ENCODE results near the gene MYEOV. TPM values are rescaled to one million over a fixed set of nuclear protein-coding genes. Genes with fewer than 3 reads are reported as not detected.

Gene MYEOV
- total RNA-seq, 4 donors from 2014 or later, result 0.35 to 1.4 TPM; not detected in 2

DNA sequence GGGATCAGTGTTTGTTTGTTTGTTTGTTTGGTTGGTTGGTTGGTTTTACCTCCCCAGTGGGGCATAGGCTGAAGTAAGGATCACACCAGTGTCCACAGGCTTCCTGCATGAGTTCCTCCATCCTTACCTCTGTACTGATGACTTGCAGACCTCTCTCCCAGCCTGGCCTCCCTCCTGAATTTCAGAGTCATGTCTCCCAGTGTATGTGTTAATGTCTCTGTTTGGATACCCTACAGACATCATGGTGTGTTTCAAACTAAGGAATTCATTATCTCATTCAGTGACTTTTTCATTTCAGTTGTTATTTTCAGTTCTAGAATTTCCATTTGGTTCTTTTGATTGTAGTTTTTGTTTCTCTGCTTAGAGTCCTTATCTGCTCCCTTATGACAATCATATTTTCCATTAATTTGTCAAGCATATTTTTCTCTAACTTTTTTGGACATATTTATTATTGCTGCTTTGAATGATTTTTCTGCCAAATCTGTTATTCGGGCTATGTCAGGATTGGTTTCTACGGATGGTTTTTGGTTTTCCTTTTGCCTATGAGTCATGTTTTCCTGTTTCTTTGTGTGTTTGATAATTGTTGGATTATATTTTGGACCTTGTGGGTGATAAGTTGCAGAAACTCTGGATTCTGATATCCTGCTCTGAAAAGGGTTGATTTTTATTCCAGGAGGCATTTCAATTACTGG, 23.6 kb downstream of the MYEOV start:
- H3K9me3 ChIP-seq, result no peaks in the 10 kb centered on the region
- no peaks in the 10 kb centered on the region for H3K36me3 ChIP-seq
- intact Hi-C loops (cut with DNase I; ENCODE audit: low total_unique reads), result no loop called here
- no peak for DNase-seq
- H3K27me3 ChIP-seq, result no peaks in the 10 kb centered on the region
- H3K4me1 ChIP-seq, result no peaks in the 10 kb centered on the region
- no peak overlapping the region for H3K4me3 ChIP-seq
- H3K27ac ChIP-seq, result no peak overlapping the region
- TF ChIP-seq, protein P1, sequence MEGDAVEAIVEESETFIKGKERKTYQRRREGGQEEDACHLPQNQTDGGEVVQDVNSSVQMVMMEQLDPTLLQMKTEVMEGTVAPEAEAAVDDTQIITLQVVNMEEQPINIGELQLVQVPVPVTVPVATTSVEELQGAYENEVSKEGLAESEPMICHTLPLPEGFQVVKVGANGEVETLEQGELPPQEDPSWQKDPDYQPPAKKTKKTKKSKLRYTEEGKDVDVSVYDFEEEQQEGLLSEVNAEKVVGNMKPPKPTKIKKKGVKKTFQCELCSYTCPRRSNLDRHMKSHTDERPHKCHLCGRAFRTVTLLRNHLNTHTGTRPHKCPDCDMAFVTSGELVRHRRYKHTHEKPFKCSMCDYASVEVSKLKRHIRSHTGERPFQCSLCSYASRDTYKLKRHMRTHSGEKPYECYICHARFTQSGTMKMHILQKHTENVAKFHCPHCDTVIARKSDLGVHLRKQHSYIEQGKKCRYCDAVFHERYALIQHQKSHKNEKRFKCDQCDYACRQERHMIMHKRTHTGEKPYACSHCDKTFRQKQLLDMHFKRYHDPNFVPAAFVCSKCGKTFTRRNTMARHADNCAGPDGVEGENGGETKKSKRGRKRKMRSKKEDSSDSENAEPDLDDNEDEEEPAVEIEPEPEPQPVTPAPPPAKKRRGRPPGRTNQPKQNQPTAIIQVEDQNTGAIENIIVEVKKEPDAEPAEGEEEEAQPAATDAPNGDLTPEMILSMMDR (IDR thresholded peaks at IDR 0.05), result no peak
- no peak for TF ChIP-seq POLR2A (IDR thresholded peaks at IDR 0.05)

DNA sequence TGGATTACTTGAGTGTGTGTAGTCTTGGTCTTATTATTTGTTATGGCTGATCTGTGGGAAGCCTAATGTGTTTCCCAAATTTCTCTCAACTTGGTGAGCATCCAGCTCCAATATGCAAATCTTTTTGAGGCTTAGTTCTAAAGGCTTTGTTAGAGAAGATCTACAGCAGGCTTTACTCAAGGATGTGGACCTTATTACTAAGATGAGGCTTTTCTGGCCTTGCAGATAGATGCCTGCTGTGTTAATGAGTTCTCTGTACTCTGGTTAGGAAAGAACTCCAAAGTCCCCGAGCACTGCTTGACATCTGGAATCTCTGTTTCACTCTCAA, 24.1 kb downstream of the MYEOV start:
- DNase-seq, result no peak
- no peaks in the 10 kb centered on the region for H3K9me3 ChIP-seq
- H3K36me3 ChIP-seq, result no peaks in the 10 kb centered on the region
- TF ChIP-seq, protein P1 (IDR thresholded peaks at IDR 0.05), result no peak
- TF ChIP-seq POLR2A (IDR thresholded peaks at IDR 0.05), result no peak
- H3K4me1 ChIP-seq, result no peaks in the 10 kb centered on the region
- H3K27ac ChIP-seq, result no peak overlapping the region
- H3K4me3 ChIP-seq, result no peak overlapping the region
- intact Hi-C loops (cut with DNase I; ENCODE audit: low total_unique reads), result no loop called here
- H3K27me3 ChIP-seq, result no peaks in the 10 kb centered on the region

DNA sequence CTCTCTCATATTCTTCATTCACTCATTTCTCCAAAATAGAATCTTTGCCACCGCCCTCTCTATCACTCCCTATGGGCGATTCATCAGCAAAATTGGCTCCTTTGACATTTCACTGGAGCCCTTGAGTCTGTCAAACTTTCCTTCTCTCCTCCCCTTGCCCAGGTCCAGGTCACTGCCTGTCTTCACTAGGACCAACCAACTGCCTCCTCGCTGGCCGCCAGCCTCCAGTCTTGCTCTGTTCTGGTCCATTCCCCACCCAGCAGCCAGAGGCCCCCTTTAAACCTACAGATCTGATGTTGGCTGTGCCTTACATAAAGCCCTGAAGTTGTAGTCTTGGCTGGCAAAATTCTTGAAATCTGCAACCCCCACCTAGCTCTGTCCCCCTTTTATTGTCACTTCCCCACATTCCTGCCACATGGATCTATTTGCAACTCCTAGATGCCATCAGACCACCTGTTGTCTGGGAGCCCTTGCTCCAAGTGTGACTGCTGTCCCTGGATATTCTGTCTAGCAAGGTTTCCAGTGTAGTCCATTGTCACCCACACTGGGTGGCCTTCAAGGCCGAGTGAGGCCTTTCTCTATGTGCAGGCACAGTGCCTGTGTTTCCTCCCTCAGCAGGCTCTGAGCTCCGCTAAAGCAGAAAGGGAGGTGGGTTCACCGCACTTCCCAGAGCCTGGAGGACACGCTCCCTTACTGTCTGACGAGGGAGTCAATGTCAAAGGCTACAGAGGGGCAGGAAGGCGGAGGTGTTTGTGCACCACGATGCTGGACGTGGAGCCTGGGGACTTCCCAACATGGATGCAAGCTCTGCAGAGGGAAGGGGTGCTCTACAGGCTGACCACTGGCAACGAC, 25.5 kb downstream of the MYEOV start:
- H3K4me1 ChIP-seq, result no peaks in the 10 kb centered on the region
- no peaks in the 10 kb centered on the region for H3K27me3 ChIP-seq
- no peaks in the 10 kb centered on the region for H3K9me3 ChIP-seq
- no peak overlapping the region for H3K4me3 ChIP-seq
- H3K27ac ChIP-seq, result no peak overlapping the region
- H3K36me3 ChIP-seq, result no peaks in the 10 kb centered on the region
- no peak for DNase-seq
- intact Hi-C loops (cut with DNase I; ENCODE audit: low total_unique reads), result no loop called here
- no peak for TF ChIP-seq POLR2A (IDR thresholded peaks at IDR 0.05)
- TF ChIP-seq, protein P1 (IDR thresholded peaks at IDR 0.05), result no peak

DNA sequence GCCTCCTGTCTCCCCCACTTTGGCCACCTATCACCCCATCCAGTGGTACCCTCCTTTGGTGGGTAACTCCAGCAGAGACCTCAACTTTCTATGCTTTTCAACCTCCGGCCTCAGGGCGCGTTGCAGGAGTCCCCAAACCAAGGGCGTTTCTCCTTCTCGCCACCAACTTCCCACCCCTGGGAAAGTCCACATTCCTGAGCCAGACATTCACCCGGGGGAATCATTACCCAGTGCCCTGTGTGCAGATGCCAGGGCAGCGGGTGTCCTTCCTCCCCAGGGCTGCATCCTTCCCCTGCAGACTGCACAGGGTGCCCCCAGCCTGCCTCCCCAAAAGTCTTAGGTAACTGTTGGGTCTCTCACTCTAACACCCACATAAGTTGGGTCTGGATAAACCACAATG, 26.4 kb downstream of the MYEOV start:
- H3K36me3 ChIP-seq, result no peaks in the 10 kb centered on the region
- H3K27ac ChIP-seq, result no peak overlapping the region
- H3K4me3 ChIP-seq, result no peak overlapping the region
- TF ChIP-seq POLR2A (IDR thresholded peaks at IDR 0.05), result no peak
- TF ChIP-seq, protein P1 (IDR thresholded peaks at IDR 0.05), result no peak
- H3K4me1 ChIP-seq, result no peaks in the 10 kb centered on the region
- intact Hi-C loops (cut with DNase I; ENCODE audit: low total_unique reads), result no loop called here
- no peak for DNase-seq
- no peaks in the 10 kb centered on the region for H3K27me3 ChIP-seq
- no peaks in the 10 kb centered on the region for H3K9me3 ChIP-seq

Data from uterus (tissue), 4 donors.